ENCODE measurements around the gene TSPAN16.

TSPAN16 gene

GRCh38 chr19:11324079-11324661 lies 28.2 kb downstream of the TSPAN16 start (continued):
- TF ChIP-seq BCL11B (tag by site-specific recombination; IDR thresholded peaks at IDR 0.05; ENCODE audit: low read depth) (no peak), ZNF214 (tag by site-specific recombination; IDR thresholded peaks at IDR 0.05; ENCODE audit: borderline replicate concordance) (no peak), ZNF433 (tag by site-specific recombination; IDR thresholded peaks at IDR 0.05; ENCODE audit: low read depth) (no peak), ZNF10 (tag by site-specific recombination; IDR thresholded peaks at IDR 0.05) (no peak), ZNF157 (tag by site-specific recombination; IDR thresholded peaks at IDR 0.05) (no peak), KLF16 (tag by site-specific recombination; IDR thresholded peaks at IDR 0.05) (no peak), ZNF623 (tag by site-specific recombination; IDR thresholded peaks at IDR 0.05) (no peak), ZNF48 (tag by site-specific recombination; IDR thresholded peaks at IDR 0.05) (no peak), ZNF521 (tag by site-specific recombination; IDR thresholded peaks at IDR 0.05) (no peak), WT1 (tag by site-specific recombination; IDR thresholded peaks at IDR 0.05) (no peak), PRDM2 (tag by site-specific recombination; IDR thresholded peaks at IDR 0.05; ENCODE audit: borderline replicate concordance) (no peak), ZXDB (tag by site-specific recombination; IDR thresholded peaks at IDR 0.05) (no peak; the same call in 1 of the 2 replicates), ZNF664 (tag by site-specific recombination; IDR thresholded peaks at IDR 0.05) (no peak), ZFP37 (tag by site-specific recombination; IDR thresholded peaks at IDR 0.05) (no peak), ZNF704 (tag by site-specific recombination; IDR thresholded peaks at IDR 0.05) (no peak), ZNF350 (tag by site-specific recombination; IDR thresholded peaks at IDR 0.05) (no peak), ZNF548 (tag by site-specific recombination; IDR thresholded peaks at IDR 0.05) (no peak), ZNF292 (tag by site-specific recombination; IDR thresholded peaks at IDR 0.05; ENCODE audit: borderline replicate concordance, low read depth) (no peak), HOXA7 (CRISPR knock-in tag; IDR thresholded peaks at IDR 0.05; ENCODE audit: borderline replicate concordance) (no peak), ELK4 (IDR thresholded peaks at IDR 0.05; ENCODE audit: borderline replicate concordance, low read depth, low read length) (no peak), TCF7L2 (IDR thresholded peaks at IDR 0.05; ENCODE audit: borderline replicate concordance, low read depth, low read length) (no peak), ZNF175 (tag by site-specific recombination; IDR thresholded peaks at IDR 0.05) (no peak), ZNF423 (tag by site-specific recombination; IDR thresholded peaks at IDR 0.05) (no peak), ZSCAN16 (tag by site-specific recombination; IDR thresholded peaks at IDR 0.05) (no peak), IKZF3 (tag by site-specific recombination; IDR thresholded peaks at IDR 0.05) (no peak), ZNF398 (tag by site-specific recombination; IDR thresholded peaks at IDR 0.05) (no peak), ZNF146 (tag by site-specific recombination; IDR thresholded peaks at IDR 0.05) (no peak), REPIN1 (tag by site-specific recombination; IDR thresholded peaks at IDR 0.05; ENCODE audit: low read depth) (no peak), ZBTB7A (tag by site-specific recombination; IDR thresholded peaks at IDR 0.05; ENCODE audit: low read depth) (no peak)
